IMR-90 (cell line): ENCODE data around the gene SLC22A5. TPM values are rescaled to one million over a fixed set of nuclear protein-coding genes. Genes with fewer than 3 reads are reported as not detected.

Experiments
- ATAC-seq: fragments of 200-7000 bp; cut with Tn5 transposase; 2 replicates; pipeline ENCODE4 v1.9.1; 2020; ENCODE audit warnings: low read depth, mild to moderate bottlenecking, moderate library complexity
- BruUV-seq: library from RNA; stranded (reverse); fragments of 400-500 nt; replicated peaks from 2 replicates; lab custom pipeline; 2021; lab: Mats Ljungman, UMichigan
- CTCF ChIA-PET: fragments of 300-600 bp; formaldehyde crosslinking; extraction: SDS; loops from one replicate; lab custom pipeline; 2021; ENCODE audit warnings: antibody characterized with exemption; lab: Yijun Ruan, JAX
- POLR2A ChIA-PET: fragments of 300-600 bp; sonication (Branson Sonifier 250); formaldehyde crosslinking; loops from one replicate; lab custom pipeline; 2022; ENCODE audit warnings: antibody characterized with exemption; ENCODE audit not compliant: unreplicated experiment; lab: Charles Lee
- DNase-seq: peaks from one replicate; pipeline ENCODE4 v3.0.0; 2013
- H2AFZ ChIP-seq: replicated peaks from 2 replicates; pipeline ENCODE3; 2013; ENCODE audit warnings: low read length, mild to moderate bottlenecking; ENCODE audit not compliant: poor library complexity
- H2AK5ac ChIP-seq: 2 replicates; pipeline ENCODE4 v1.6.1; 2013; ENCODE audit warnings: low read depth, low read length, inconsistent platforms
- H2AK9ac ChIP-seq: replicated peaks from 2 replicates; pipeline ENCODE3; 2013; ENCODE audit warnings: mild to moderate bottlenecking, low read depth, low read length, moderate library complexity; ENCODE audit not compliant: poor library complexity
- H2BK120ac ChIP-seq: 2 replicates; pipeline ENCODE4 v1.6.1; 2013; ENCODE audit warnings: low read depth, low read length, inconsistent platforms
- H2BK15ac ChIP-seq: 3 replicates; pipeline ENCODE4 v1.6.1; 2013; ENCODE audit warnings: low read depth, low read length, inconsistent platforms
- H2BK20ac ChIP-seq: 2 replicates; pipeline ENCODE4 v1.6.1; 2013; ENCODE audit warnings: low read depth, mild to moderate bottlenecking, inconsistent platforms, low read length, moderate library complexity
- H2BK5ac ChIP-seq: 2 replicates; pipeline ENCODE4 v1.6.1; 2013; ENCODE audit warnings: mild to moderate bottlenecking, low read depth, low read length, inconsistent platforms; ENCODE audit not compliant: poor library complexity, severe bottlenecking
- H3K14ac ChIP-seq: replicated peaks from 2 replicates; pipeline ENCODE4 v1.6.1; 2013; ENCODE audit warnings: low read depth, low read length, inconsistent platforms
- H3K18ac ChIP-seq: 2 replicates; pipeline ENCODE4 v1.6.1; 2013; ENCODE audit warnings: low read depth, low read length, control low read depth
- H3K23ac ChIP-seq: 2 replicates; pipeline ENCODE4 v1.6.1; 2013; ENCODE audit warnings: low read depth, low read length, inconsistent platforms
- H3K27ac ChIP-seq: 2 replicates; pipeline ENCODE4 v1.5.1; 2013; ENCODE audit warnings: mild to moderate bottlenecking, control low read depth, low read length; ENCODE audit not compliant: insufficient read depth
- H3K27me3 ChIP-seq: 2 replicates; pipeline ENCODE4 v1.6.1; 2013; ENCODE audit warnings: low read length; ENCODE audit not compliant: control insufficient read depth, insufficient read depth
- H3K36me3 ChIP-seq: 2 replicates; pipeline ENCODE4 v1.6.1; 2013; ENCODE audit warnings: low read length, mixed read lengths; ENCODE audit not compliant: control insufficient read depth, insufficient read depth
- H3K4ac ChIP-seq: 2 replicates; pipeline ENCODE4 v1.6.1; 2013; ENCODE audit warnings: low read depth, low read length, inconsistent platforms
- H3K4me1 ChIP-seq: 2 replicates; pipeline ENCODE4 v1.6.1; 2013; ENCODE audit warnings: low read length, mixed read lengths; ENCODE audit not compliant: control insufficient read depth, insufficient read depth
- H3K4me2 ChIP-seq: 2 replicates; pipeline ENCODE4 v1.6.1; 2013; ENCODE audit warnings: low read depth, mild to moderate bottlenecking, control low read depth, low read length, moderate library complexity
- H3K4me3 ChIP-seq: 2 replicates; pipeline ENCODE4 v1.5.1; 2013; ENCODE audit warnings: low read depth, mild to moderate bottlenecking, control low read depth, low read length, moderate library complexity; ENCODE audit not compliant: insufficient read depth
- H3K56ac ChIP-seq: 2 replicates; pipeline ENCODE4 v1.6.1; 2013; ENCODE audit warnings: low read length, inconsistent platforms; ENCODE audit not compliant: insufficient read depth; ENCODE audit errors: extremely low read depth
- H3K79me1 ChIP-seq, 2 experiments: 2 replicates each; pipeline ENCODE4 v1.6.1; 2013; ENCODE audit warnings: low read length in 2 of 2, inconsistent platforms in 1 of 2, low read depth in 1 of 2
- H3K9ac ChIP-seq: 2 replicates; pipeline ENCODE4 v1.6.1; 2013; ENCODE audit warnings: low read depth, low read length, control low read depth
- H3K9me1 ChIP-seq: 2 replicates; pipeline ENCODE4 v1.6.1; 2013; ENCODE audit warnings: low read length, inconsistent platforms; ENCODE audit not compliant: insufficient read depth
- H3K9me3 ChIP-seq: 2 replicates; pipeline ENCODE4 v1.6.1; 2013; ENCODE audit warnings: low read length; ENCODE audit not compliant: control insufficient read depth, insufficient read depth
- H4K20me1 ChIP-seq: 2 replicates; pipeline ENCODE4 v1.6.1; 2013; ENCODE audit warnings: low read length, inconsistent platforms; ENCODE audit not compliant: insufficient read depth
- H4K5ac ChIP-seq: 2 replicates; pipeline ENCODE4 v1.6.1; 2013; ENCODE audit warnings: mild to moderate bottlenecking, low read depth, low read length, control low read depth
- H4K8ac ChIP-seq, 2 experiments: 2 replicates each; pipeline ENCODE4 v1.6.1; 2013; ENCODE audit warnings: low read depth in 2 of 2, low read length in 2 of 2, control low read depth in 1 of 2, inconsistent platforms in 1 of 2
- H4K91ac ChIP-seq: 2 replicates; pipeline ENCODE4 v1.6.1; 2013; ENCODE audit warnings: low read depth, low read length, inconsistent platforms; ENCODE audit not compliant: insufficient read depth
- CHD1 ChIP-seq: IDR thresholded peaks from 2 replicates; pipeline ENCODE4 v1.6.1; 2012; ENCODE audit warnings: low read depth, low read length, improper control_type of control experiment
- MXI1 ChIP-seq: IDR thresholded peaks from 2 replicates; pipeline ENCODE4 v1.6.1; 2012; ENCODE audit warnings: low read depth, mild to moderate bottlenecking, low read length, moderate library complexity, borderline replicate concordance
- dilution Hi-C: fragments of 300-500 bp; cut with HindIII; formaldehyde crosslinking; loops from one replicate; pipeline ENCODE4 v1.14.3; 2018; ENCODE audit warnings: low sequenced_read_pairs; ENCODE audit not compliant: unreplicated experiment
- in situ Hi-C: fragments of 300-500 bp; cut with MboI; formaldehyde crosslinking; loops from 3 replicates; pipeline ENCODE4 v1.14.3; 2019; ENCODE audit warnings: low sequenced_read_pairs, inconsistent platforms, mixed read lengths
- intact Hi-C: fragments of 100-400 bp; cut with micrococcal nuclease; formaldehyde crosslinking; loops from 2 replicates; pipeline ENCODE4 v1.10.0; 2022
- polyA plus RNA-seq, 3 experiments: library from polyadenylated mRNA; depleted of rRNA; stranded (reverse); fragments of >200 nt; gene quantifications; 2 replicates each; pipeline ENCODE4 v1.2.3, GENCODE V29; 2012; ENCODE audit warnings: low replicate concordance in 1 of 3
- total RNA-seq: library from RNA; depleted of rRNA; stranded (reverse); fragments of >200 nt; gene quantifications from 2 replicates; pipeline ENCODE4 v1.2.3, GENCODE V29; 2012
- TF ChIP-seq, protein P1 (sequence below): conservative IDR thresholded peaks from 2 replicates; pipeline ENCODE4 v1.5.1; 2012; ENCODE audit warnings: mild to moderate bottlenecking, low read depth, low read length, improper control_type of control experiment

The SLC22A5 gene
- total and polyA plus RNA-seq, 2 of the 4 experiments (the other 2 are of a cell fraction), result 6.1 to 7.1 TPM

DNA sequence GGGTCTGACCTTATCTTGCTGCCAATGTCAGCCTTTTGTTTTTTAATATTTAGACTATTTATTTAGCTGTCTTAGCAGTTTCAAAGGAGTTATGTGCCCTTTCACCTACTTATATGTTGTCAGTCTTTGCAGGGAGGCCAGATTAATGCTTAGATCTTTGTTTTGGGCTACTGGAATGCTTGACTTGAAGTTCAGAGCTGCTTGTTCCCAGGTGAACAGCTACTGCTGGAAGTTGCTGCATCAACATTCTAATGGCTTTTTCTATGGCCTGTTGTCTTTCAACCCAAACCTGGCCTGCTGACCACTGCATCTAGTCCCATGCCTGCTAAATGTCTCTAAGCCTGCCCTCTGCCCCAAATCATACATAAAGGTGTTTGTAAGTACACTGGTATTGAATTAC is 3.0 kb downstream of the SLC22A5 start:
- no TSS peak for BruUV-seq
- H3K9ac ChIP-seq, result no peak overlapping the region
- no peak overlapping the region for H2AK9ac ChIP-seq
- no peak overlapping the region for H4K5ac ChIP-seq
- no peak for TF ChIP-seq CHD1
- TF ChIP-seq, protein P1, sequence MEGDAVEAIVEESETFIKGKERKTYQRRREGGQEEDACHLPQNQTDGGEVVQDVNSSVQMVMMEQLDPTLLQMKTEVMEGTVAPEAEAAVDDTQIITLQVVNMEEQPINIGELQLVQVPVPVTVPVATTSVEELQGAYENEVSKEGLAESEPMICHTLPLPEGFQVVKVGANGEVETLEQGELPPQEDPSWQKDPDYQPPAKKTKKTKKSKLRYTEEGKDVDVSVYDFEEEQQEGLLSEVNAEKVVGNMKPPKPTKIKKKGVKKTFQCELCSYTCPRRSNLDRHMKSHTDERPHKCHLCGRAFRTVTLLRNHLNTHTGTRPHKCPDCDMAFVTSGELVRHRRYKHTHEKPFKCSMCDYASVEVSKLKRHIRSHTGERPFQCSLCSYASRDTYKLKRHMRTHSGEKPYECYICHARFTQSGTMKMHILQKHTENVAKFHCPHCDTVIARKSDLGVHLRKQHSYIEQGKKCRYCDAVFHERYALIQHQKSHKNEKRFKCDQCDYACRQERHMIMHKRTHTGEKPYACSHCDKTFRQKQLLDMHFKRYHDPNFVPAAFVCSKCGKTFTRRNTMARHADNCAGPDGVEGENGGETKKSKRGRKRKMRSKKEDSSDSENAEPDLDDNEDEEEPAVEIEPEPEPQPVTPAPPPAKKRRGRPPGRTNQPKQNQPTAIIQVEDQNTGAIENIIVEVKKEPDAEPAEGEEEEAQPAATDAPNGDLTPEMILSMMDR, result no peak
- TF ChIP-seq MXI1, result no peak
- H2BK120ac ChIP-seq, result no peak overlapping the region
- CTCF ChIA-PET, result no interaction called here
- no peaks in the 10 kb centered on the region for H3K27me3 ChIP-seq
- no peak overlapping the region for H2AK5ac ChIP-seq
- ATAC-seq (no peak), DNase-seq (no peak)
- H3K27ac ChIP-seq, result no peak overlapping the region
- POLR2A ChIA-PET, result no interaction called here
- no peak overlapping the region for H2BK15ac ChIP-seq
- H3K56ac ChIP-seq, result no peak overlapping the region
- no peak overlapping the region for H3K18ac ChIP-seq
- no peak overlapping the region for H4K8ac ChIP-seq
- H2BK20ac ChIP-seq, result no peak overlapping the region
- peaks cover 0 to 10% of the 10 kb centered on the region in 2 experiments; a peak in 2 of 4 replicates for H3K79me1 ChIP-seq
- H4K20me1 ChIP-seq, result no peaks in the 10 kb centered on the region
- H3K23ac ChIP-seq, result 0 out of 2 replicates have a peak overlapping the region, but pooled peaks have one; percentile 39
- H3K4me3 ChIP-seq, result no peak overlapping the region
- peaks cover 9% of the 10 kb centered on the region for H3K4me1 ChIP-seq
- H4K91ac ChIP-seq, result no peak overlapping the region
- in situ Hi-C loops, result no loop called here
- no peak overlapping the region for H2BK5ac ChIP-seq
- peaks cover 5% of the 10 kb centered on the region for H3K9me1 ChIP-seq
- no peaks in the 10 kb centered on the region for H3K9me3 ChIP-seq
- dilution Hi-C loops, result no loop called here
- H3K4me2 ChIP-seq, result no peak overlapping the region
- H3K4ac ChIP-seq, result no peak overlapping the region
- no peaks in the 10 kb centered on the region for H3K36me3 ChIP-seq
- H2AFZ ChIP-seq, result no peak overlapping the region
- intact Hi-C loops, result no loop called here
- H3K14ac ChIP-seq, result no peak overlapping the region
